Nephron (organoid): ENCODE data around the gene CRCP.
"Not testable (repeated sequence)": the region's sequence is repeated elsewhere in the genome, so short reads cannot be mapped to it uniquely, and the experiment has no call there.

Source experiments
- H3K27ac Mint-ChIP-seq, 3 experiments: 2 replicates each; pipeline ENCODE4 v1.8.0; 2020; ENCODE audit warnings: mixed read lengths in 3 of 3, mild to moderate bottlenecking in 2 of 3, moderate library complexity in 1 of 3
- H3K27me3 Mint-ChIP-seq: 2 replicates; pipeline ENCODE4 v1.8.0; 2021; ENCODE audit warnings: low read depth, mild to moderate bottlenecking, moderate library complexity, mixed read lengths
- H3K36me3 Mint-ChIP-seq: 2 replicates; pipeline ENCODE4 v1.8.0; 2020; ENCODE audit warnings: low read depth, mixed read lengths
- H3K4me1 Mint-ChIP-seq: 2 replicates; pipeline ENCODE4 v1.8.0; 2020; ENCODE audit warnings: mixed read lengths
- H3K4me3 Mint-ChIP-seq, 3 experiments: 2 replicates each; pipeline ENCODE4 v1.8.0; 2020; ENCODE audit warnings: mild to moderate bottlenecking in 3 of 3, mixed read lengths in 3 of 3, moderate library complexity in 2 of 3
- H3K9me3 Mint-ChIP-seq: 2 replicates; pipeline ENCODE4 v1.8.0; 2020; ENCODE audit warnings: mixed read lengths
- CTCF ChIP-seq, 3 experiments: fragments of 200-600 bp; sonication (generic); IDR thresholded peaks; one replicate each; pipeline ENCODE4 v1.5.0; 2021; ENCODE audit warnings: antibody characterized with exemption in 3 of 3; ENCODE audit not compliant: unreplicated experiment in 3 of 3

The CRCP gene

GRCh38 chr7:66100408-66101050 lies 14.1 kb upstream of the CRCP start:
- no peaks in the 10 kb centered on the region for H3K27me3 Mint-ChIP-seq
- peaks cover 6% of the 10 kb centered on the region for H3K4me1 Mint-ChIP-seq
- H3K4me3 Mint-ChIP-seq = peak overlapping the region; percentile 82 to 84 (median 84)
- peak overlapping the region; percentile 58 to 93 (median 89) for H3K27ac Mint-ChIP-seq
- no peaks in the 10 kb centered on the region for H3K36me3 Mint-ChIP-seq
- no peaks in the 10 kb centered on the region for H3K9me3 Mint-ChIP-seq
- TF ChIP-seq CTCF (IDR thresholded peaks at IDR 0.05; ENCODE audit: unreplicated experiment in 3 of 3) = no peak

GRCh38 chr7:66102168-66102567 lies 12.5 kb upstream of the CRCP start:
- not testable (repeated sequence) for H3K27ac Mint-ChIP-seq, H3K4me3 Mint-ChIP-seq, H3K4me1 Mint-ChIP-seq, H3K9me3 Mint-ChIP-seq, H3K27me3 Mint-ChIP-seq, H3K36me3 Mint-ChIP-seq

GRCh38 chr7:66103994-66104393 lies 10.7 kb upstream of the CRCP start:
- H3K27me3 Mint-ChIP-seq, H3K4me1 Mint-ChIP-seq, H3K4me3 Mint-ChIP-seq, H3K9me3 Mint-ChIP-seq, H3K36me3 Mint-ChIP-seq, H3K27ac Mint-ChIP-seq: not testable (repeated sequence)

- no peaks in the 10 kb centered on the region for H3K36me3 Mint-ChIP-seq
- no peaks in the 10 kb centered on the region for H3K27me3 Mint-ChIP-seq
- no peaks in the 10 kb centered on the region for H3K9me3 Mint-ChIP-seq
- H3K4me3 Mint-ChIP-seq = no peak overlapping the region
- TF ChIP-seq CTCF (IDR thresholded peaks at IDR 0.05; ENCODE audit: unreplicated experiment in 3 of 3) = no peak
- no peaks in the 10 kb centered on the region for H3K4me1 Mint-ChIP-seq
- no peak overlapping the region for H3K27ac Mint-ChIP-seq
Observed at GRCh38 chr7:66105263-66105748, 9.3 kb upstream of the CRCP start.

- H3K36me3 Mint-ChIP-seq, H3K4me1 Mint-ChIP-seq, H3K27ac Mint-ChIP-seq, H3K4me3 Mint-ChIP-seq, H3K9me3 Mint-ChIP-seq, H3K27me3 Mint-ChIP-seq: not testable (repeated sequence)
Observed at GRCh38 chr7:66108410-66108809, 6.2 kb upstream of the CRCP start.

- H3K27ac Mint-ChIP-seq = no peak overlapping the region
- TF ChIP-seq CTCF (IDR thresholded peaks at IDR 0.05; ENCODE audit: unreplicated experiment in 3 of 3) = no peak
- no peak overlapping the region for H3K4me3 Mint-ChIP-seq
- H3K9me3 Mint-ChIP-seq = no peaks in the 10 kb centered on the region
- peaks cover 8% of the 10 kb centered on the region for H3K4me1 Mint-ChIP-seq
- H3K36me3 Mint-ChIP-seq = peaks cover 4% of the 10 kb centered on the region
- H3K27me3 Mint-ChIP-seq = no peaks in the 10 kb centered on the region
Observed at GRCh38 chr7:66110856-66111255, 3.8 kb upstream of the CRCP start.

- peak overlapping the region in 2 of 3 experiments; percentile 63 to 66 for H3K27ac Mint-ChIP-seq
- peaks cover 39% of the 10 kb centered on the region for H3K4me1 Mint-ChIP-seq
- H3K4me3 Mint-ChIP-seq = peak overlapping the region; percentile 73 to 86 (median 81)
- H3K27me3 Mint-ChIP-seq, H3K9me3 Mint-ChIP-seq, H3K36me3 Mint-ChIP-seq: not testable (repeated sequence)
Observed at GRCh38 chr7:66116680-66117420, 2.2 kb downstream of the CRCP start.

GRCh38 chr7:66118603-66119002 lies 4.0 kb downstream of the CRCP start:
- H3K4me3 Mint-ChIP-seq = peak overlapping the region in 1 of 3 experiments; percentile 52
- no peaks in the 10 kb centered on the region for H3K9me3 Mint-ChIP-seq
- TF ChIP-seq CTCF (IDR thresholded peaks at IDR 0.05; ENCODE audit: unreplicated experiment in 3 of 3) = no peak
- no peaks in the 10 kb centered on the region for H3K27me3 Mint-ChIP-seq
- H3K36me3 Mint-ChIP-seq = peaks cover 6% of the 10 kb centered on the region
- peak overlapping the region in 1 of 3 experiments; percentile 75 for H3K27ac Mint-ChIP-seq
- peaks cover 39% of the 10 kb centered on the region for H3K4me1 Mint-ChIP-seq
